Stimulated activated CD8-positive, alpha-beta memory T cell treated with anti-CD3 and anti-CD28 coated beads, Interleukin-4, amount 100 ng/mL, for 48 hours (primary cell): ENCODE measurements around the gene RABAC1.

Experiments used
- DNase-seq: peaks from one replicate; pipeline ENCODE4 v3.0.0-alpha.2; 2020

Gene RABAC1

DNA sequence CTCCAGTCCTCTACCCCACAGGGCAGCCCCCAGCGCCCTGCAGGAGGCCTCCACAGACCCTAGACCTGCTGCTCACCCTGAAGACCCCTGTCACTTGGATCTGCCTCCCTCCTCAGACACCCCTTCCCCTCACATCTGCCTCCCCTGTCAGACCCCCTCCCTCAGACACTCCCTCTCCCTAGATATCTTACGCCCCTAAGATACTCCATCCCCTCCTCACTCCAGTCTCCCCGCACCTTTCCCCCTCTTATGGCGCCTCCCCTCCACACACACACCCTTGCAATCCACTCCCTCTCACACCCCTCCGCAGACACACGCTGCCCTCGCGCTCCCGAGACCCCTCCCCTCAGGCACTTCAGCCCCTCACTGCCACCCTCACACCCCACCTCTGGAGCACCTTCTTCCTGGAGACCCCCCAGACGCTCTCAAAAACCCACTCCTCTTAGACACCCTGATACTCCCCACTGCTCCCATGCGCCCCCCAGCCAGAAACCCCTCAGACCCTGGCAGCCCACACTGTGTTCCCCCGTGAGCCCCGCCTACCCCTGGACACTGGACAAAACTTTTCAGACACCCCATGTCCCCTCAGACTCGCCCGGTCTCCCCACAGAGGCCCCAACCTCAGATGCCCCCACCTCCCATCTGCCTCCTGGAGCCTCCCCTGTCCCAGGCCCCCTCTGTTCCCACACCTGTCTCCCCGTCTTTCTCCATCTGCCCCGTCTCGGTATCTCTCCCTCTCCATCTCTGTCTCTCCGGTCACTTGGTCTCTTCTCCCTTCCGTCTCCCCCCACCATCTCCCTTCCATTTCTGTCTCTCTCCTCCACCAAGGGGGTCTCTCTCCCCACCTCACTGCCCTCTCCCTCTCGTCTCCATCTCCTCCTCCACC lies 45.3 kb downstream of the RABAC1 start:
- DNase-seq: no peak

DNA sequence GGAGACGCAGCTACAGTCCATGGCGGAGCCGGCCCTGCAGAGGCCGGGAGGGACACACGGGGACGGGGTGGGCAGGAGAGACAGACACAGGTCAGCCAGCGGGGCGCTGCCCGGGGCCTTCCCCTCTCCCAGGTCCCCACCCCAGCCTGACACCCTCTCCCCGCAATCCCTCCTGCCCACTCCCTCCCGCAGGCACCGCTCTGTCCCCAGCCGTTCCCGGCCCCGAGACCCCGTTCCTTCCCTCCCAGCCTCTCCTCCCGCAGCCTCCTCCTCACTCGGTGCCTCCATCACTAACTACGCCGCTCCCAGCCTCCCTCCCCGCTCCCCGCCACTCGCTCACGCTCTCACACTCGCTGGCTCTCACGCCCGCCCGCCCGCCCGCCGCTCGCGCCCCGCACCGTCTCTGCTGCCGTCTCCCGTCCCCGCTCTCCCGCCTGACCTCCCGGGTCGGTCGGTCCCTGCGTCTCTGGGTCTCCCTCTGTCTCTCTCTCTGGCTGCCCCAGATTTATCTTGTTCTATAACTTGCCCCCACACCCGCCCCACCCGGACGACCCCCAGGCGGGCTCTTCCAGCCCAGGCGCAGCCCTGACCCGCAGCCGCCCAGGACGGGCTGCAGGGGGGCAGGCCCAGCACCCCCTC lies 46.1 kb downstream of the RABAC1 start:
- DNase-seq: no peak

DNA sequence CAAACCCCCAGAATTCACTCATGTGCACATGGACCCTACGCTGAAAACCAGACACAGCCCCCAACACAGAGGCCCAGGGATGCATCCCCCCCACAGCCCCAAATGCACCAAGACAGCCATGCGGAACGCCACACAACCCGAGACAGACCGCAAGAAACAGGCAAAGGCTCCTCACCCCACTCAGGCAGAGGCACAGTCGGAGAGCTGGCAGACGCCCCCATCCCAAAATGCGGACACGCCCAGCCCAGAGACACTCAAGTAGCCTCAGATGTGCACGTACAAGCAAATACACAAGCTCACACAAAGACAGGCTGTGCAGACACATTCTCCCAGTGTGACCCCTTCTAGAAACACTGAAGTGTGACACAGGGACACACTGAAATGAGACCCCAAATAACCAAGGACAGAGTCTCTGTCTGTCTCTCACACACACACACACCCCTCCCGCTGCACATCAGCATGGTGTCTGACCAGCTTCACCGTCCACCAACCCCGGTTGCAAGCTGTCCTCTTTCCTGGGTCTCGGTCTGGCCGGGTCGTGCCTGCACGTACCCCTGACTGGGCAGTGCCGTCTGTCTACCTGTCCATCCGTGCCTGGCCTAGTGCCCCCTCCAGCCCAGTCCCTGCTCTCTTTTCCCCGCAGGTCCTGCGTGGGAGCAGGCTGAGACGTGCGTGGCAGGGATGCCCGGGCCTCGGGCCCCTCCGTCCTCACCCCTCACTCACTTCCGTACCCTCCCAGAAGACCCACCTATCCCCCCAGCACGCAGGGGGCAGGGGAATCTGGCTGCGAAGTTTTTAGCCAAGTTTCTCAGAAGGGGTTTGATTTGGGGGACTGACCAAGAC lies 47.0 kb downstream of the RABAC1 start:
- no peak for DNase-seq

DNA sequence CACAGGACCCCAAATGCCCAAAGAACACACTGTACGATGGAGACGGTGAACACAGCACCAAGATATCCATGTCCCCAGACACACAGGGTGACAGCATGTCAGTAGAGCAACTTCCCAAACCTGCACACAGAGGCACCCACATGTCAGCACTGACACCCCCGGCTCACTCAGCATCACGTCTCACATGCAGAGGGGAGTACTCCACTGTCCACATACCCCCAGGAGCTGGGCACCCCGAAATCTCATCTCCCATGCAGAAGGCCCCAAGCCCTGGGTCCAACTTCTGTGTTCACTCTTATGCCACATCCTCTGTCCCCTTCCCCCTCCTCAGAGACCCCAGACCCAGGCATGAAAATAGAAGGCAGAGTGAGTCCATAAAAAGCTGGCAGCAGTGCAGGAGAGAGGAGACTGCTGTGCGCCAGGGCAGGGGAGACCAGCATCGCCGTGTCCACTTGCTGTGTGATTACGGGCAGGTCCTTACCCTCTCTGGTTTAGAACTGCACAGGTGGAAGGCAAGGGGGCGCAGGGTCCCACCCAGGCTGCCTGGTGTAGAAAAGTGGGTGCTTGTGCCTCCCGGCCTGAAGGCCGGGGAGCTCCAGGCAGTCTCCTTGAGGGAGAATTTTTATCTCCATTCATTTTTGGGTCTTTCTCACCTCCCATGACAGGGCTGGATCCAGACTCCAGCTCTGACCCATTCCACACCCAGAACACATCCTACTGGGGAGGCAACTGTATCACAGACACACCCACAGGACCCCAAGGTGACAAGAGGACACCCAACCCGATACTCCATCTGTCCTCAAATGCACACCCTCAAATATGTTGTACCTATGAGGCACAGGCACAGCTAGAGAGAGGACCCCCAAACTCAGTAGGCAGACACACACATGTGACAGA lies 47.9 kb downstream of the RABAC1 start:
- DNase-seq: no peak

DNA sequence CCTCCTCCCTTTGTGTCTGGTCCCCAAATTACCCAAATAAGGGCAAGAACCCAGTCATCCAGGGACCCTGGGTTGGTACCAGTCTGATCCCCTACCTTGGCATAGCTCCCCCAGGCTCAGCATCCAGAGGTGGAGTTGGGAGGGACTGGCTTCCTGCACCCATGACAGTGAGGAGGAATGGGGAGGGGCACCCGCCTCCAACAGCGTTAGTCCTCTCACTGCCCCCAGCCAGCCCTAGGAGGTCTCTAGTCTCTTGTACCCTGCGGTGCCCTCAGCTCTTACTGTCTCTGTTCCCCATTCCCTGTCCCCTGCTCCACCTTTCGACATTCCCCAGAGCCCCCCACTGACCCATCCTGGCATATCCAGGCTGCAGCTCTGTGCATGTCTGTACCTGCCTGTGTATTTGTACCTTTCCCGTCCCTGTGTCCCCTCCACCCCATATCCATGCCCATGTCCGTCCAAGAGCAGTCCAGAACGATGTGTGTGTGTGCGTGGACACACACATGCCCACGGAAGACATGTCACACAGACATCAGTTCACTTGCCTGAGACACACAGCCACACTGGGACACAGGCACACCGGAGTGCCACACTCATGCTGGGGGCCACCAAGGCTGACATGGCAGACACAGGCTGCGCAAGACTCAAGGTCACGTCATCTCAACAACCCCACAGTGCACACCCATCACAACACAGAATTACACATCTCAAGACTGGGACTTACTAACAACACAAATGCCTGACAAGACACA lies 48.7 kb downstream of the RABAC1 start:
- no peak for DNase-seq

DNA sequence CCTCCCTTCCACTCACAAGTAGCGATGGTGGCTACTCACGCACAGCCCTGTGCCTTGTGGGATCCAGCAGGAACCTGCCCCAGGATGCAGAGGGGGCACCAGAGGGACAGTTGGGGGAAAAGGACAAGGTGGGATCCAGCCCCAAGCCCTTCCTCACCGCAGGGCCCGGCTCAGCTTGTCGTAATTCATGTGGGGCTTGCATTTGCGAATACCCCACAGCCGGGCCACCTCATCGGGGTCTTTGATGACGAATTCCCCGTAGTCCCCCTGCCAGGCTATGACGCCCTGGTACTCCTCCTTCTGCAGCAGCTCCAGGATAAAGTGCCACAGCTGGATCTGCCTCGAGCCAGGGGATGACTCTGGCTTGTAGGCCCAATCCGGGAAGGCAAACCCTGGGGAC lies 49.4 kb downstream of the RABAC1 start:
- no peak for DNase-seq

DNA sequence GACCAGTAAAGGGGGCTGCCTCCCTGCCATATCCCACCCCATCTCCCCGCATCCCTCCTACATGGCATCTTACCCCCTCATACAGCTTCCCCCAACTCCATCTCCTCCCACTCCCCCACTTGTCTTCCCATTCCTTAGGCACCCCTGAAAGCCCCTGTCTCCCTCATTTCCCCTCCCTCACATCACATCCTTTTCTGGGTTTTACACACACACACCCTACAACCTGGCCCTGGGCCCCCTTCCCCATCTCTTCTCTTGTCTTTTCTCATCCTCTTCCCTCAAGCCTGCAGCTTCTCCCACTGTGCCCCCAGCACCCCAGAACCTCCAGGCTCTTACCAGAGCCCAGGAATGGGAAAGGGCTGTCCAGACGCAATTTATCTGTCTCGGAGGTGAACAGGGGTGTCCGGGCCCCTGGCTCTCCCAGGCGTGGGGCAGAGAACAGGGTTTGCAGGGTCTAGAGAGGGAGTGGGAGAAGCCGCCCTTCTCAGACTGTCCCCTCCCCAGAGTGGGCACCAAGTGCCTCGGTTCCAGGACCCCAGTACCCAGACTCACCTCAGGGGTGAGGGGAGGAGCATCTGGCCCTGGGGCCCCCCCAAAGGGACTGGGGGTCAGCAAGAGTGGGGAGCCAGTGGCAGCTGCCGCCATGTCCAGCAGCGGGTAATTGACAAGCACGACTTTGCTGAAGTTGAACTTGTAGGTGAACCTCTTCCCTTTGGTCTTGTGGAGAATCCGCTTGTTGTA lies 50.2 kb downstream of the RABAC1 start:
- DNase-seq: no peak

DNA sequence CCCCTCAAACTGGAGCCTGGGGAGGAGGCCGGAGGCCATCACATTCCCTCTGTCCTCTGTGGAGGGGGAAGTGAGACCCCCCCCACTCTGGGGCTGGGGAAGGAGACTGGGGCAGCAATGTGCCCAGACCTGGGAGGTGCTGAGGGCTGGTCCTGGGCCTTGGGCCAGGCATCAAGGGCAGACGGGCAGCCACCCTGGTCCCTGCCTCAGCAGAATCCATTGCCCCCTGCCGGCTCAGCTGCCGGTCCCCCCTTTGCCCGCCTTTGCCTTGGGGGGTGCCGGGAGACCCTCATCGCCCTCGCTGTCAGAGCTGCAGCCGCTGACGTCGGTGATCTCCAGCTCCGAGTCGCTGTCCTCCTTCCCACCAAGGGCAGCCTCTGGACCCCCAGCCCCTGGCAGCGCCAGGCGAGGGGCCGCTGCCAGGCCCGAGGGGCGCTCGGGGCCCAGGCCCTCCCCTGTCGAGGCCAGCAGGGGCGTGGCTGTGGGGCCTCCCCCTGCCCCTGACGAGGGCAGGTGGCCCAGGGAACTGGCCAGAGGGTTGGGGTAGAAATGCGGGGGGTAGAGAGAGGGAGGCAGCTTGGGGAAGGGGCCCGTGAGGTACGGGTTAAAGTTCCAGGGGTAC lies 51.0 kb downstream of the RABAC1 start:
- DNase-seq: no peak

DNA sequence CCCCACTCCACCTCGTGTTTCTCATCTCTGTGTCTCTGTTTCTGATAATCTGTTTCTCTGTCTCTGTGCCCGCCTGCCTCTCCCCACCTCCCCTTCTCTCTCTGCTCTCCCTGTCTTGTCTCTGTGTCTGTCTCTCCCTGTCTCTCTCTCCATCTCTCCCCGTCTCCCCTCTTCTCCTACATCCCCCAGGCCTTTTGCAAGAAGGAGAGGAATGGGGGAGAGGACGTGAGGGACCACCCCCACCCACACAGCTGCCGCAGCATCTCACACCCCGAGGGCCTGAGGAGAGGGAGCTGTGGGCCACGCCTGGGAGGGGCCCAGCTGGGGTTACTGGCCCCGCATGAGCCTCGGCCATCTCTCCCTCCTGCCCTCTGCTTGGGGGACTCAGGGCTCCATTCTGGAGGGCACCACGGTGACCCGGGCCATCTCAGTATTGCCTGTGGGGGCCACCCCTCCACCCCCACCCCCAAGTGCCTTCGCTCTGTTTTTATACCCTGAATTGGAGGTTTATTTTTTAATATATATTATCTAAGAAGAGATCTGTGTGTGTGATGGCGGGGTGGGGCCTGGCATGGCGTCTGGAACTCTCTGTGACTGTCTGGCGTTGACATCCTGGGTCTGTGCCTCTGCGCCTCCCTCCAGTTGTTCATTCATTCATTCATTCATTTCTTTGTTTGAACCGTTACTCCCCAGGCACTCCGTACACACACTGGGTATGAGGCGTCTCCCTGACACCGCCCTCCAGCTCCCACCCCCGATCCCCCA lies 52.0 kb downstream of the RABAC1 start:
- no peak for DNase-seq
